Right lobe of liver (tissue), 6 donors: ENCODE measurements around the gene FOXC1. TPM values are rescaled to one million over a fixed set of nuclear protein-coding genes. Genes with fewer than 3 reads are reported as not detected.

Experiments used
- ATAC-seq, 4 donors: fragments of 200-7000 bp; cut with Tn5 transposase; one replicate each; pipeline ENCODE4 v1.9.1; 2020; ENCODE audit warnings: mild to moderate bottlenecking in 4 of 4, moderate library complexity in 4 of 4
- DNase-seq, 3 donors: peaks; one replicate each; pipeline ENCODE4 v3.0.0-alpha.2; 2020
- H3K27ac ChIP-seq, 3 donors: fragments of 200-600 bp; one replicate each; pipeline ENCODE4 v1.8.0; 2022
- H3K27me3 ChIP-seq, 2 donors: fragments of 200-600 bp; one replicate each; pipeline ENCODE4 v1.8.0; 2022
- H3K36me3 ChIP-seq, 4 donors: fragments of 200-600 bp; sonication (generic) in 1 of 4; one replicate each; pipeline versions ENCODE4 v1.5.1 to v1.8.0; 2017 to 2022; ENCODE audit warnings: control low read depth in 1 of 4
- H3K4me1 ChIP-seq, 4 donors: fragments of 200-600 bp; sonication (generic) in 1 of 4; one replicate each; pipeline versions ENCODE4 v1.5.1 to v1.8.0; 2017 to 2022; ENCODE audit warnings: control low read depth in 1 of 4
- H3K4me3 ChIP-seq, 3 donors: fragments of 200-600 bp; one replicate each; pipeline ENCODE4 v1.8.0; 2022
- H3K9me3 ChIP-seq, 4 donors: fragments of 200-600 bp; sonication (generic) in 1 of 4; one replicate each; pipeline versions ENCODE4 v1.5.1 to v1.8.0; 2017 to 2022; ENCODE audit warnings: control low read depth in 1 of 4
- POLR2A ChIP-seq: fragments of 450-650 bp; IDR thresholded peaks from one replicate; pipeline ENCODE4 v1.6.1; 2017; ENCODE audit warnings: antibody characterized with exemption, mild to moderate bottlenecking
- WGBS: methylation state at CpG from one replicate; pipeline ENCODE4 v1.1.6; 2018; ENCODE audit warnings: low coverage, low lambda C conversion rate; ENCODE audit not compliant: insufficient coverage; ENCODE audit errors: missing lambda C conversion rate; 5-methylcytosine and 5-hydroxymethylcytosine counted together
- intact Hi-C, 2 donors: fragments of 100-400 bp; cut with DNase I; formaldehyde crosslinking; loops; one replicate each; pipeline versions ENCODE4 v1.11.2 to v1.14.1; 2022
- total RNA-seq, 6 experiments: library from RNA; depleted of rRNA in 2 of 6; stranded (reverse); fragments of >200 nt in 2 of 6; fragmentation: NEBNext Ultra II Directional in 3 of 6; extraction: Animal tissue kit (Norgen Biotek cat#: 25700) in 3 of 6; gene quantifications; one replicate each; pipeline versions ENCODE4 v1.1.0 to v1.2.4, GENCODE V29; 2016 to 2023
- TF ChIP-seq, protein P1 (sequence below), 4 donors: fragments of 200-600 bp in 3 of 4; fragments of 450-650 bp in 1 of 4; IDR thresholded peaks; one replicate each; pipeline versions ENCODE4 v1.5.1 to v1.8.0; 2016 to 2022; ENCODE audit warnings: antibody characterized with exemption in 4 of 4, mild to moderate bottlenecking in 2 of 4
- donor health status: DM: no; HTN: yes; CAD: no.
- donor health status: DM: no; HTN: no; CAD: no.
- donor health status: DM: no; HTN: no; CAD: no.
- donor health status: DM: no; HTN: yes; CAD: no.
- donor health status: DM: no; HTN: yes; CAD: no.

The FOXC1 gene
- total RNA-seq, 6 experiments from 2014 or later: 0.24 to 0.87 (median 0.50) TPM

DNA sequence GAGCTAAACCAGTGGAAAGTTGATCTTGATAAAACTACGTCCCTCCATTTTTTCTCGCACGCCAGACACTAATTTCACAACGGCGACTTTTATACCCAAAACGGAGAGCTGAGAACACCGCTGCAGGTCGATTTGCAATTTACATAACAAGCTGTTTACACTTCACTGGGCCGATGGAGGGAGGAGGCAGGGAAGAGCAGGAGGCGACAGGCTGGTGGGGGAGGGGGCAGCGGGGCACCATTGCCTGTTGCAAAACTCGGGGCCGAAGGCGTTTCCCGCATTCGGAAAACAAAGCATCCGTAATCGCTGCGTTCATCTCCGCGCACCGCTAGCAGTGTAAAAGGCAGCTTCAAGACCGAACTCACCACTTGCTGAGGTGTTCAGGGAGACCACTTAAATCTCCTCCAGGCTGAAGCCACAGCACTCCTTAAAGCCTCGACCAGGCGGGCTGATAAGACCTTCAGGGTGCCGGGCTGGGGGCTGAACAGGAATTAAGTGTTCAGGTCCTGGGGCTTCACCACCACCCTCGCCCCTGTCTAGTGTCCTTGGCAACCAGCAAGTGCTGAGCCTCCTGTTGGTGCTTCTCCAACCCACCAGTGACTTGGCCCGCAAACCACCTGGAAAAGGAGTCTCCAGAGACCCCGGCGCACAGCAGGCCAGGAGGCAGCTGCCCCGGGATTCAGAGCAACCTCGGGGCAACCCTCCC is 2.0 kb upstream of the FOXC1 start:
- no peak overlapping the region for H3K4me3 ChIP-seq
- 8% methylated on average over 22 of the region's 32 CpGs for WGBS
- H3K4me1 ChIP-seq: peaks cover 0 to 36% (median 16%) of the 10 kb centered on the region in 4 donors
- H3K9me3 ChIP-seq: no peaks in the 10 kb centered on the region
- intact Hi-C loops: loop anchor here (5.0 to 10.0 kb wide), 5 partner anchors 497 to 1027 kb away; no protein-coding TSS in a partner anchor
- ATAC-seq: peak in 2 of 4 donors; percentile 4 to 8
- H3K27me3 ChIP-seq: peaks cover 9 to 53% of the 10 kb centered on the region in 2 donors
- TF ChIP-seq, protein P1, sequence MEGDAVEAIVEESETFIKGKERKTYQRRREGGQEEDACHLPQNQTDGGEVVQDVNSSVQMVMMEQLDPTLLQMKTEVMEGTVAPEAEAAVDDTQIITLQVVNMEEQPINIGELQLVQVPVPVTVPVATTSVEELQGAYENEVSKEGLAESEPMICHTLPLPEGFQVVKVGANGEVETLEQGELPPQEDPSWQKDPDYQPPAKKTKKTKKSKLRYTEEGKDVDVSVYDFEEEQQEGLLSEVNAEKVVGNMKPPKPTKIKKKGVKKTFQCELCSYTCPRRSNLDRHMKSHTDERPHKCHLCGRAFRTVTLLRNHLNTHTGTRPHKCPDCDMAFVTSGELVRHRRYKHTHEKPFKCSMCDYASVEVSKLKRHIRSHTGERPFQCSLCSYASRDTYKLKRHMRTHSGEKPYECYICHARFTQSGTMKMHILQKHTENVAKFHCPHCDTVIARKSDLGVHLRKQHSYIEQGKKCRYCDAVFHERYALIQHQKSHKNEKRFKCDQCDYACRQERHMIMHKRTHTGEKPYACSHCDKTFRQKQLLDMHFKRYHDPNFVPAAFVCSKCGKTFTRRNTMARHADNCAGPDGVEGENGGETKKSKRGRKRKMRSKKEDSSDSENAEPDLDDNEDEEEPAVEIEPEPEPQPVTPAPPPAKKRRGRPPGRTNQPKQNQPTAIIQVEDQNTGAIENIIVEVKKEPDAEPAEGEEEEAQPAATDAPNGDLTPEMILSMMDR (IDR thresholded peaks at IDR 0.05): no peak
- TF ChIP-seq POLR2A: no peak
- H3K36me3 ChIP-seq: no peaks in the 10 kb centered on the region
- H3K27ac ChIP-seq: no peak overlapping the region
- DNase-seq: peak in 1 of 3 donors; percentile 59

DNA sequence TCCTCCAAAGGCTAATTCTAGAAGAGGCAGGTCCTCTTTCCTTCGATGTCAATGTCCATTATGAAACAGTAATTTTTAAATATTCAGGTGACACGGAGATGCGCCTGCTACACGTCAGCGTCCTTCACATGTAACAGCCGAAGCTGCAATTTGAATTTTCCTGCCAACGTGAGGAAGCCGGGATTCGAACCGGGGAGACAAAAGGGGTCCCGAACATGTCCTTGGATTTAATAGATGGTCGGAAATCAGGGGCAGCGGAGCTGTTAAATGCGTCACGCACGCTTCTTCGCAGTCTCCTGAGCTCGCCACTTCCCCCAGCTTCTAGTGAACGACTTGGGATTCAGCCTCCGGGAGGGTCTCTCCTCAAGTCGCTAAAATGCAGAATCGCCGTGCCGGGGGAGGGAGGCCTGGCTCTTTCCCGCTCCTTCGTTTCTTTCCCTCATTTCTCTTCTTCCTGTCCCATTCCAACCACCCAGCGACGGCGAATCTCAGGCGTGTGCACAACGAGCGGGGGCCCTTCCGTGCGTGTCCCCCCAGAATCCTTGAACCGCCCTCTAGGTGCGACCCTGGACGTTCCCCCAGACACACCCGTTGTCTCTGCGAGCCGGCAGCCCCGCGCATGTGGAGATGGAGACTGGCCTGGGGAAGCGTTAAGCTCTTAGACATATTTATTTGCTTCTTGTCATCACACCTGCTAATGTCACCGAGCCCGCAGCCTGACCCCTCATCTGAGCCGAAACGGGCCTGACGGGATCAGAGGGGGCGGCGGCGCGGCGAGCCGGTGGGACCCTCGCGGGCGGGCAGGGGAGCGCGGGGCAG is 1.3 kb upstream of the FOXC1 start:
- 5% methylated on average over 46 of the region's 59 CpGs for WGBS
- TF ChIP-seq, protein P1 (IDR thresholded peaks at IDR 0.05): no peak
- no peak for TF ChIP-seq POLR2A
- no peak for ATAC-seq

DNA sequence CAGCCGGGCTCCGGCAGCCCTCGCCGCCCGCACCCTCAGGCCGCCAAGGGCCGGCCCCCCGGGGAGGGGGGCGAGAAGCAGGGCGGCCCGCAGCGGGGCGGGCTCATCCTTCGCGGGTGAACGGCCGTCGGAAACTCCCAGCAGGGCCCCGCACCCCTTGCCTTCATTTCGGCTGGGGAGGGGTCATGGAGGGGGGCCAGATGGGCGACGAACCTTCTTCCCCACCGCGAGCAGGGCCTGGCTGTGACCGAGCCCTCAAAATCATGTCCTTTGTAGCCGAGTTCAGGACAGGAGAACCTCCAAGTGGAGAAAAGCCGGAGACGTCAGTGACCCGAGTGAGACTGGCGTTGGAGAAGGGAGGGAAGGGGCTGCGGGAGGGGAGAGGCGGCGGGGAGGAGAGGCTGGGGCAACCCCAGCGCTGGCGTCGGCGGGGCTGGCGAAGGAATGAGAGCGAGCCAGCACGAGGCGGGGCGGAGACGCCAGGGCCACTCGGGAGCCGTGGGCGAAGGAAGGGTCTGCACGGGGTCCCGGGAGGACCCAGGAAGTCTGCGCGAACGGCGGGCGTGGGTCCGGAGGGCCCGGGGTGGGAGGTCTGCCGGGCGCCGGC is 571 bp upstream of the FOXC1 start:
- no peak for TF ChIP-seq POLR2A
- TF ChIP-seq, protein P1 (IDR thresholded peaks at IDR 0.05): no peak
- 0% methylated on average over 9 of the region's 58 CpGs for WGBS
- Histone ChIP-seq H3K4me3 (peak overlapping the region in 2 of 3 donors; percentile 18 to 59), H3K4me1 (peaks cover 0 to 34% (median 16%) of the 10 kb centered on the region in 4 donors), H3K27me3 (peaks cover 22 to 66% of the 10 kb centered on the region in 2 donors), H3K9me3 (no peaks in the 10 kb centered on the region), H3K36me3 (no peaks in the 10 kb centered on the region), H3K27ac (no peak overlapping the region)
- intact Hi-C loops: loop anchor here (5.0 to 10.0 kb wide), 5 partner anchors 496 to 1026 kb away; no protein-coding TSS in a partner anchor
- ATAC-seq (no peak), DNase-seq (peak in 1 of 3 donors; percentile 50)

More for the DNA sequence above, 1.3 kb upstream of the FOXC1 start:
- no peak overlapping the region for H3K27ac ChIP-seq
- peaks cover 15 to 61% of the 10 kb centered on the region in 2 donors for H3K27me3 ChIP-seq
- intact Hi-C loops: loop anchor here (5.0 to 10.0 kb wide), 5 partner anchors 496 to 1026 kb away; no protein-coding TSS in a partner anchor
- H3K4me1 ChIP-seq: peaks cover 0 to 36% (median 16%) of the 10 kb centered on the region in 4 donors
- H3K4me3 ChIP-seq: no peak overlapping the region
- H3K36me3 ChIP-seq: no peaks in the 10 kb centered on the region
- DNase-seq: peak in 1 of 3 donors; percentile 40
- no peaks in the 10 kb centered on the region for H3K9me3 ChIP-seq
